ENCODE measurements around the gene XYLT1.

XYLT1 gene

DNA sequence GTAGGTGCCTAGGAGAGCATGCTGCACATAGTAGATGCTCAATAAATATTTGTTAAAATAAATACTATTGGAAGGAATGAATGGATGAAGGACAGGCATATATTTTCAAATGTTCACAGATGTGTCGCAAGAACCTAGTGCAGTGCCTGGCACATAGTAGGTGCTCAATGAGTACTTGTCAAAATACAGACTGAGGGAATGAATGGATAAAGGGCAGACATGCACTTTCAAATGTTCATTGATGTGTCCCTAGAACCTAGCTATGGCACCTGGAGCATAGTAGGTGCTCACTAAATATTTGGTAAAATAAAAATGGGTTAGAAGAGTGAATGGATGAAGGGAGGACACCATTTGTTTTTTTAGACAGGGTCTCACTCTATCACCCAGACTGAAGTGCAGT lies 26.1 kb downstream of the XYLT1 start:
- TF ChIP-seq EP300 (IDR thresholded peaks at IDR 0.05; ENCODE audit: borderline replicate concordance) (no peak), ZBTB7A (IDR thresholded peaks at IDR 0.05; ENCODE audit: low read depth) (no peak), FOXM1 (IDR thresholded peaks at IDR 0.05; ENCODE audit: borderline replicate concordance, low read depth) (no peak), RAD21 (IDR thresholded peaks at IDR 0.05; ENCODE audit: low read depth) (no peak), NFIC (IDR thresholded peaks at IDR 0.05) (no peak), TEAD4 (IDR thresholded peaks at IDR 0.05) (no peak), TAF1 (IDR thresholded peaks at IDR 0.05; ENCODE audit: low read depth) (no peak), CREB1 (IDR thresholded peaks at IDR 0.05; ENCODE audit: low read depth) (no peak), EGR1 (IDR thresholded peaks at IDR 0.05) (no peak), CEBPB (IDR thresholded peaks at IDR 0.05) (no peak), YY1 (IDR thresholded peaks at IDR 0.05; ENCODE audit: low read depth) (no peak), TCF12 (IDR thresholded peaks at IDR 0.05; ENCODE audit: low read depth) (no peak)
- TF ChIP-seq, protein P1, sequence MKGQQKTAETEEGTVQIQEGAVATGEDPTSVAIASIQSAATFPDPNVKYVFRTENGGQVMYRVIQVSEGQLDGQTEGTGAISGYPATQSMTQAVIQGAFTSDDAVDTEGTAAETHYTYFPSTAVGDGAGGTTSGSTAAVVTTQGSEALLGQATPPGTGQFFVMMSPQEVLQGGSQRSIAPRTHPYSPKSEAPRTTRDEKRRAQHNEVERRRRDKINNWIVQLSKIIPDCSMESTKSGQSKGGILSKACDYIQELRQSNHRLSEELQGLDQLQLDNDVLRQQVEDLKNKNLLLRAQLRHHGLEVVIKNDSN (IDR thresholded peaks at IDR 0.05), result no peak
- TF ChIP-seq, protein P2, sequence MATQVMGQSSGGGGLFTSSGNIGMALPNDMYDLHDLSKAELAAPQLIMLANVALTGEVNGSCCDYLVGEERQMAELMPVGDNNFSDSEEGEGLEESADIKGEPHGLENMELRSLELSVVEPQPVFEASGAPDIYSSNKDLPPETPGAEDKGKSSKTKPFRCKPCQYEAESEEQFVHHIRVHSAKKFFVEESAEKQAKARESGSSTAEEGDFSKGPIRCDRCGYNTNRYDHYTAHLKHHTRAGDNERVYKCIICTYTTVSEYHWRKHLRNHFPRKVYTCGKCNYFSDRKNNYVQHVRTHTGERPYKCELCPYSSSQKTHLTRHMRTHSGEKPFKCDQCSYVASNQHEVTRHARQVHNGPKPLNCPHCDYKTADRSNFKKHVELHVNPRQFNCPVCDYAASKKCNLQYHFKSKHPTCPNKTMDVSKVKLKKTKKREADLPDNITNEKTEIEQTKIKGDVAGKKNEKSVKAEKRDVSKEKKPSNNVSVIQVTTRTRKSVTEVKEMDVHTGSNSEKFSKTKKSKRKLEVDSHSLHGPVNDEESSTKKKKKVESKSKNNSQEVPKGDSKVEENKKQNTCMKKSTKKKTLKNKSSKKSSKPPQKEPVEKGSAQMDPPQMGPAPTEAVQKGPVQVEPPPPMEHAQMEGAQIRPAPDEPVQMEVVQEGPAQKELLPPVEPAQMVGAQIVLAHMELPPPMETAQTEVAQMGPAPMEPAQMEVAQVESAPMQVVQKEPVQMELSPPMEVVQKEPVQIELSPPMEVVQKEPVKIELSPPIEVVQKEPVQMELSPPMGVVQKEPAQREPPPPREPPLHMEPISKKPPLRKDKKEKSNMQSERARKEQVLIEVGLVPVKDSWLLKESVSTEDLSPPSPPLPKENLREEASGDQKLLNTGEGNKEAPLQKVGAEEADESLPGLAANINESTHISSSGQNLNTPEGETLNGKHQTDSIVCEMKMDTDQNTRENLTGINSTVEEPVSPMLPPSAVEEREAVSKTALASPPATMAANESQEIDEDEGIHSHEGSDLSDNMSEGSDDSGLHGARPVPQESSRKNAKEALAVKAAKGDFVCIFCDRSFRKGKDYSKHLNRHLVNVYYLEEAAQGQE (IDR thresholded peaks at IDR 0.05; ENCODE audit: low read depth), result no peak
- TF ChIP-seq, protein P3, sequence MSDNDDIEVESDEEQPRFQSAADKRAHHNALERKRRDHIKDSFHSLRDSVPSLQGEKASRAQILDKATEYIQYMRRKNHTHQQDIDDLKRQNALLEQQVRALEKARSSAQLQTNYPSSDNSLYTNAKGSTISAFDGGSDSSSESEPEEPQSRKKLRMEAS (IDR thresholded peaks at IDR 0.05), result no peak

DNA sequence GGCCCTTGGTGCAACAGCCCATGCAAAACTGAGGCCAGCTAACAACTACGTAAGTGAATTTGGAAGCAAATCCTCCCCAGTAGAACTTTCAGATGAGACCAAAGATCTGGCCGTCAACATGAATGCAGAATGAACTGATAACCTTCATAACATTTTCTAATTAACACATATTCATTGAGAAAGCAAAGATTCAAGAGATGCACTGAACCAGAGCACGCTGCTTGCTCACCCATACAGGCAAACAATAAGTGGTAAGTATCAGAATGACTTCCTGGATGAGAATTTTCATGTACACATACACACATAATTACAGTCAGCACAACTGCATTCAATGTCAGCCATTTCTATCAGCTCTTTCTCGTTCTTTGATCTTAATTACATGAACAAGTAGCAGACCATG lies 30.6 kb downstream of the XYLT1 start:
- no peak for TF ChIP-seq EP300 (IDR thresholded peaks at IDR 0.05; ENCODE audit: borderline replicate concordance)
- no peak for TF ChIP-seq FOXM1 (IDR thresholded peaks at IDR 0.05; ENCODE audit: borderline replicate concordance, low read depth)

DNA sequence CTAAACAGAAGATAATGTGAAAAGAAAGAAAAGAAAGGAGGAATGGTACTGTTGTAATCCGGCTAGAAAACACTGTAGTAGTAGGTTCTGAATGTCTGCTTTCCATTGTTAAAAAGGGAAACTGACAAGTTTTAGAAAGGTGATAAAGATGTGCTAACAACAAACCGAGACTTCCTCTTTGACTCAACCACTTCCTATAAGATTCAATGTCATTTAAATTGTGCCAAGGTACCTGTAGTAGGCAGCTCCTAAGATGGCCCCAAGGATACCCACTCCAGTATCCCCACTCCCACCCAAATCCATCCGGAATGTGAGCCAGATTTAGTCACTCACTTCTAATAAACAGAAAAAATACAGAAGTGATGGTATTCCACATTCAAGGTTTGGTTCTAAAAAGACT lies 31.2 kb downstream of the XYLT1 start:
- no peak for TF ChIP-seq YY1 (IDR thresholded peaks at IDR 0.05; ENCODE audit: low read depth)
- TF ChIP-seq EGR1 (IDR thresholded peaks at IDR 0.05), result no peak
- TF ChIP-seq, protein P2 (IDR thresholded peaks at IDR 0.05; ENCODE audit: low read depth), result no peak
- TF ChIP-seq, protein P3 (IDR thresholded peaks at IDR 0.05), result no peak
- TF ChIP-seq, protein P1 (IDR thresholded peaks at IDR 0.05), result no peak
- TF ChIP-seq TEAD4 (IDR thresholded peaks at IDR 0.05), result no peak
- TF ChIP-seq RAD21 (IDR thresholded peaks at IDR 0.05; ENCODE audit: low read depth), result no peak

DNA sequence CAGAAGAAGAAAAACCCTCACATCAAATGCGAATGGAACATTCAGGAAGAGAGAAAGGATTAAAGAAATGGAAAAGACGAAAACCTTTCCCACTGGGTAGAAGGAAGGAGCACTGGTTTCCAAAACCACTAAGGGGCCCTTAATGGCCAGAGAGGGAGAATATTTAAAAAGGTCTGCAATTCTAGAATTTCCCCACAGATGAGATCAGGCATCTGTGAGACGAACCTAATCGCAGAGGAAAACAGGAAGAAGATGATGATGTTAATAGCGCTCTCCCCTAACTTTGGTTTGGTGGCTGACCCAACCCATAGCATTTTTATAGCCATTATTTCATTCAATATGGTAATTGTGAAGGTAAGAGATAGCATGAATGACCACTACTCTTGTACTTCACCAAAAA lies 32.8 kb downstream of the XYLT1 start:
- TF ChIP-seq TEAD4 (IDR thresholded peaks at IDR 0.05), result no peak

DNA sequence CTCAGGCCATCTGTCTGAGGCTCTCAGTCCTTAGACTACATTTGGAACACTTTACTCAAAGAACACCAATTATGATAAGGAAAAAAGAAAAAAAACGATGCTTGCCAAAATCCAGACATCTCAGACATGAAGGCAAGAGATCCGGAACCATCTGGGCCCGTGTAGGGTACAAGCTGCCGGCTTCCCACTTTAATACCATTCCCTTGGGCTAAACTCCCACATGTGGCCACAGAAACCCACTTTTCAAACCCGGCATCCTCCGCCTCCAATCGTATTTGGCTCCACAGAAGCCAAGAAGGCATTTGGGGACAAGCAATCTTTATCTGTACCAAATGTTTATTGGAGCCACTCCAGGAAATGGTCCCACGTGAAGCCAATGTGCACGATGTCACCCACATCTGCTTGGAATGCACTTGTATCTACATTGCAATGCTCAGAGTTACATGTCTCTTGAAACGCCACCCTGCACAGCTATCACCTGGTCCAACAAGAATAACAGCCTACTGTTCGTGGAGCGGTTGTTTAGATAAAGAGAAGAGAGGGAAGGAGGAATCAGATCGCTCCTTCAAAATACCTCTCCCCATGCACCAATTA lies 33.5 kb downstream of the XYLT1 start:
- TF ChIP-seq, protein P3 (IDR thresholded peaks at IDR 0.05), result no peak
- TF ChIP-seq CREB1 (IDR thresholded peaks at IDR 0.05; ENCODE audit: low read depth) (no peak), NFIC (IDR thresholded peaks at IDR 0.05) (no peak), CEBPB (IDR thresholded peaks at IDR 0.05) (no peak)

DNA sequence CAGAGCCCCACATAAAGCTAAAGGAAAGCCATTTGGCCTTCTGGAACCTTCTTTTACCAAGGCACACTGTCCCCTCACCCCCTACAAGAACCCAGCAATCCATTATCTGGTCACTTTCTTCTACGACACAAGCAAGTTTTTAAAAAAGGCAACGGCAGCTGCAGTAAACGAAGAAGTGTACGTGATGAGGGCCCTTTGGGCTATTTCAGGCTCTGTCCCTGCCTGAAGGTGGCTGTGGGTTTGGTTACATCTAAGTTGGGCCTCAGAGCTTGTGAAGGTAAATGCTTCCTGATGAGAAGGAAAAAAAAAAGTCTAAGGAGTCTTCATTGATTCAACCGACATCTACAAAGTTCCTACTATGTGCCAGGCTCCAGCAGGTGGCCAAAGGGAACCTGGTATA lies 35.4 kb downstream of the XYLT1 start:
- TF ChIP-seq, protein P1 (IDR thresholded peaks at IDR 0.05), result no peak
- no peak for TF ChIP-seq TEAD4 (IDR thresholded peaks at IDR 0.05)
- no peak for TF ChIP-seq EP300 (IDR thresholded peaks at IDR 0.05; ENCODE audit: borderline replicate concordance)
- no peak for TF ChIP-seq NFIC (IDR thresholded peaks at IDR 0.05)
- no peak for TF ChIP-seq RAD21 (IDR thresholded peaks at IDR 0.05; ENCODE audit: low read depth)
- TF ChIP-seq CREB1 (IDR thresholded peaks at IDR 0.05; ENCODE audit: low read depth), result no peak
- TF ChIP-seq, protein P3 (IDR thresholded peaks at IDR 0.05), result no peak
- TF ChIP-seq YY1 (IDR thresholded peaks at IDR 0.05; ENCODE audit: low read depth), result no peak
- TF ChIP-seq CEBPB (IDR thresholded peaks at IDR 0.05), result no peak
- no peak for TF ChIP-seq EGR1 (IDR thresholded peaks at IDR 0.05)
- no peak for TF ChIP-seq FOXM1 (IDR thresholded peaks at IDR 0.05; ENCODE audit: borderline replicate concordance, low read depth)
- TF ChIP-seq, protein P2 (IDR thresholded peaks at IDR 0.05; ENCODE audit: low read depth), result no peak
- no peak for TF ChIP-seq TCF12 (IDR thresholded peaks at IDR 0.05; ENCODE audit: low read depth)

Measured in Ishikawa (cell line).